ENCODE measurements around the gene DNAJC12. TPM values are rescaled to one million over a fixed set of nuclear protein-coding genes. Genes with fewer than 3 reads are reported as not detected.

Gene DNAJC12
- total RNA-seq, 4 donors from 2014 or later, result 1.3 to 5.2 (median 2.6) TPM

- DNase-seq (ENCODE audit: low spot score), result no peak
- TF ChIP-seq CTCF (IDR thresholded peaks at IDR 0.05), result no peak
These were observed 21.0 kb upstream of the DNAJC12 start for GRCh38 chr10:67858971-67859370.

GRCh38 chr10:67853512-67853911, 15.5 kb upstream of the DNAJC12 start:
- TF ChIP-seq CTCF (IDR thresholded peaks at IDR 0.05), result no peak
- ATAC-seq (ENCODE audit: low FRiP score) (no peak), DNase-seq (ENCODE audit: low spot score) (no peak)

More at GRCh38 chr10:67858971-67859370, 21.0 kb upstream of the DNAJC12 start:
- ATAC-seq (ENCODE audit: low FRiP score), result no peak

- ATAC-seq (ENCODE audit: low FRiP score) (no peak), DNase-seq (ENCODE audit: low spot score) (no peak)
- TF ChIP-seq CTCF (IDR thresholded peaks at IDR 0.05), result no peak
These were observed 14.8 kb upstream of the DNAJC12 start for GRCh38 chr10:67852761-67853160.

GRCh38 chr10:67851186-67851585, 13.2 kb upstream of the DNAJC12 start:
- ATAC-seq (ENCODE audit: low FRiP score) (no peak), DNase-seq (ENCODE audit: low spot score) (no peak)
- no peak for TF ChIP-seq CTCF (IDR thresholded peaks at IDR 0.05)

GRCh38 chr10:67849331-67850011, 11.5 kb upstream of the DNAJC12 start:
- peak; percentile 96 for ATAC-seq (ENCODE audit: low FRiP score)
- DNase-seq (ENCODE audit: low spot score), result peak; percentile 96
- TF ChIP-seq CTCF (IDR thresholded peaks at IDR 0.05), result no peak

GRCh38 chr10:67843284-67843683, 5.3 kb upstream of the DNAJC12 start:
- TF ChIP-seq CTCF (IDR thresholded peaks at IDR 0.05), result no peak
- no peak for ATAC-seq (ENCODE audit: low FRiP score)

GRCh38 chr10:67841737-67842136, 3.7 kb upstream of the DNAJC12 start:
- TF ChIP-seq CTCF (IDR thresholded peaks at IDR 0.05), result no peak
- ATAC-seq (ENCODE audit: low FRiP score) (no peak), DNase-seq (ENCODE audit: low spot score) (no peak)

More at GRCh38 chr10:67843284-67843683, 5.3 kb upstream of the DNAJC12 start:
- no peak for DNase-seq (ENCODE audit: low spot score)

Data from omental fat pad (tissue), 4 donors.